ENCODE results near the gene GLI2. TPM values are rescaled to one million over a fixed set of nuclear protein-coding genes. Genes with fewer than 3 reads are reported as not detected.

GLI2 gene
- polyA plus RNA-seq, 3 donors, result 11.0 to 14.4 (median 13.4) TPM

- no peak for DNase-seq
These were observed 24.0 kb upstream of the GLI2 start for GRCh38 chr2:120711694-120712093.

- DNase-seq, result peak; percentile 43
These were observed 23.4 kb upstream of the GLI2 start for GRCh38 chr2:120712180-120712681.

GRCh38 chr2:120715353-120715752 is 20.3 kb upstream of the GLI2 start:
- no peak for DNase-seq

GRCh38 chr2:120715941-120716340 is 19.7 kb upstream of the GLI2 start:
- no peak for DNase-seq

GRCh38 chr2:120716641-120717585 is 18.8 kb upstream of the GLI2 start:
- no peak for DNase-seq

GRCh38 chr2:120719491-120719890 is 16.2 kb upstream of the GLI2 start:
- no peak for DNase-seq

GRCh38 chr2:120720231-120720630 is 15.4 kb upstream of the GLI2 start:
- no peak for DNase-seq

GRCh38 chr2:120720746-120721375 is 14.8 kb upstream of the GLI2 start:
- no peak for DNase-seq

GRCh38 chr2:120722246-120722567 is 13.5 kb upstream of the GLI2 start:
- no peak for DNase-seq

GRCh38 chr2:120722568-120723421 is 12.9 kb upstream of the GLI2 start:
- DNase-seq, result no peak

- no peak for DNase-seq
These were observed 9.4 kb upstream of the GLI2 start for GRCh38 chr2:120726245-120726644.

- no peak for DNase-seq
These were observed 6.0 kb upstream of the GLI2 start for GRCh38 chr2:120729406-120730399.

GRCh38 chr2:120731175-120731574 is 4.5 kb upstream of the GLI2 start:
- DNase-seq, result no peak

GRCh38 chr2:120732506-120733237 is 3.0 kb upstream of the GLI2 start:
- DNase-seq, result no peak

GRCh38 chr2:120733238-120733932 is 2.3 kb upstream of the GLI2 start:
- DNase-seq, result no peak

- no peak for DNase-seq
These were observed 577 bp upstream of the GLI2 start for GRCh38 chr2:120734930-120735651.

GRCh38 chr2:120736202-120736623 is 545 bp downstream of the GLI2 start:
- DNase-seq, result no peak

GRCh38 chr2:120736624-120737339 is 1.1 kb downstream of the GLI2 start:
- DNase-seq, result peak; percentile 93

Data from renal pelvis (tissue), 4 donors.